Measurements from ENCODE around the gene FBXL4.

DNA sequence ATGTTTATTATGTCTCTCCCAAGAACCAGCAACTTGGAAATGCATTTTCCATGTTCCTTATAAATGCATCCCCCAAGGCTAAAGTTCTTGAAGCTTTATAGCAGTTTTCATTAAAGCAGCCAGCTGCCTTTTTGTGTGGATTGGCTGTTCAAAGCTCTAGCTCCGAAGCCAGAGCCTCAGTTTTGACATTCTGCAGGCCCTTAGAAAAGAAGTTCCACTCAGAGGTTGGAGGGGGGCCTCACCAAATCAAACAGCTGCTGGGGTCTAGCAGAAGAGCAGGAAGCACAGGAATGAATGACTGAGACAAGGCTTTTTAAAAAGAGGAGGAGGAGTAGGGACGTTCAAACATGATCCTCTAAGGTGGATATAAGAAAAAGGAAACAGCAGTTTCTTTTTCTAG is 117.6 kb downstream of the FBXL4 start:
- TF ChIP-seq KDM1A (IDR thresholded peaks at IDR 0.05; ENCODE audit: borderline replicate concordance), result no peak
- TF ChIP-seq FOS (IDR thresholded peaks at IDR 0.05; ENCODE audit: borderline replicate concordance, extremely low read depth, insufficient read length), result no peak
- TF ChIP-seq, protein P1, sequence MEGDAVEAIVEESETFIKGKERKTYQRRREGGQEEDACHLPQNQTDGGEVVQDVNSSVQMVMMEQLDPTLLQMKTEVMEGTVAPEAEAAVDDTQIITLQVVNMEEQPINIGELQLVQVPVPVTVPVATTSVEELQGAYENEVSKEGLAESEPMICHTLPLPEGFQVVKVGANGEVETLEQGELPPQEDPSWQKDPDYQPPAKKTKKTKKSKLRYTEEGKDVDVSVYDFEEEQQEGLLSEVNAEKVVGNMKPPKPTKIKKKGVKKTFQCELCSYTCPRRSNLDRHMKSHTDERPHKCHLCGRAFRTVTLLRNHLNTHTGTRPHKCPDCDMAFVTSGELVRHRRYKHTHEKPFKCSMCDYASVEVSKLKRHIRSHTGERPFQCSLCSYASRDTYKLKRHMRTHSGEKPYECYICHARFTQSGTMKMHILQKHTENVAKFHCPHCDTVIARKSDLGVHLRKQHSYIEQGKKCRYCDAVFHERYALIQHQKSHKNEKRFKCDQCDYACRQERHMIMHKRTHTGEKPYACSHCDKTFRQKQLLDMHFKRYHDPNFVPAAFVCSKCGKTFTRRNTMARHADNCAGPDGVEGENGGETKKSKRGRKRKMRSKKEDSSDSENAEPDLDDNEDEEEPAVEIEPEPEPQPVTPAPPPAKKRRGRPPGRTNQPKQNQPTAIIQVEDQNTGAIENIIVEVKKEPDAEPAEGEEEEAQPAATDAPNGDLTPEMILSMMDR (IDR thresholded peaks at IDR 0.05 in 2 of 3, conservative IDR thresholded peaks at IDR 0.05 in 1 of 3; ENCODE audit: control insufficient read depth in 2 of 3, extremely low read depth in 1 of 3, insufficient read depth in 1 of 3, low read depth in 3 of 3, low read length in 3 of 3), result no peak
- TF ChIP-seq, protein P2, sequence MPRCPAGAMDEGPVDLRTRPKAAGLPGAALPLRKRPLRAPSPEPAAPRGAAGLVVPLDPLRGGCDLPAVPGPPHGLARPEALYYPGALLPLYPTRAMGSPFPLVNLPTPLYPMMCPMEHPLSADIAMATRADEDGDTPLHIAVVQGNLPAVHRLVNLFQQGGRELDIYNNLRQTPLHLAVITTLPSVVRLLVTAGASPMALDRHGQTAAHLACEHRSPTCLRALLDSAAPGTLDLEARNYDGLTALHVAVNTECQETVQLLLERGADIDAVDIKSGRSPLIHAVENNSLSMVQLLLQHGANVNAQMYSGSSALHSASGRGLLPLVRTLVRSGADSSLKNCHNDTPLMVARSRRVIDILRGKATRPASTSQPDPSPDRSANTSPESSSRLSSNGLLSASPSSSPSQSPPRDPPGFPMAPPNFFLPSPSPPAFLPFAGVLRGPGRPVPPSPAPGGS (IDR thresholded peaks at IDR 0.05; ENCODE audit: borderline replicate concordance, insufficient read depth, low read depth, low read length, poor library complexity, severe bottlenecking), result no peak
- TF ChIP-seq SPI1 (IDR thresholded peaks at IDR 0.05; ENCODE audit: borderline replicate concordance, insufficient read depth, low read depth, low read length), result no peak
- no peak for TF ChIP-seq CREM (IDR thresholded peaks at IDR 0.05; ENCODE audit: low read depth)
- TF ChIP-seq POLR2AphosphoS5 (IDR thresholded peaks at IDR 0.05; ENCODE audit: low read length), result no peak
